NT2/D1 (cell line): ENCODE measurements around the gene IMMP2L.

ENCODE experiments used
- DNase-seq: peaks from one replicate; pipeline ENCODE4 v3.0.0-alpha.2; 2011; ENCODE audit warnings: low read depth, low spot score
- H3K27me3 ChIP-seq: 2 replicates; pipeline ENCODE4 v1.6.0; 2011; ENCODE audit warnings: mild to moderate bottlenecking; ENCODE audit not compliant: insufficient read length, insufficient read depth
- H3K36me3 ChIP-seq: 2 replicates; pipeline ENCODE4 v1.6.1; 2011; ENCODE audit warnings: mild to moderate bottlenecking, low read length, mixed read lengths; ENCODE audit not compliant: insufficient read depth, insufficient read length
- H3K4me1 ChIP-seq: 2 replicates; pipeline ENCODE4 v1.5.1; 2011; ENCODE audit not compliant: insufficient read depth, insufficient read length
- H3K4me3 ChIP-seq: 2 replicates; pipeline ENCODE4 v1.5.1; 2011; ENCODE audit warnings: low read depth; ENCODE audit not compliant: insufficient read length
- H3K9ac ChIP-seq: 2 replicates; pipeline ENCODE4 v1.6.0; 2011; ENCODE audit warnings: low read depth; ENCODE audit not compliant: insufficient read length
- H3K9me3 ChIP-seq: 2 replicates; pipeline ENCODE4 v1.5.1; 2011; ENCODE audit warnings: mild to moderate bottlenecking, low read length; ENCODE audit not compliant: insufficient read depth
- SUZ12 ChIP-seq: IDR thresholded peaks from 2 replicates; pipeline ENCODE4 v1.6.1; 2011; ENCODE audit not compliant: insufficient read length, insufficient read depth; ENCODE audit errors: extremely low read depth
- YY1 ChIP-seq: IDR thresholded peaks from 2 replicates; pipeline ENCODE4 v1.6.1; 2011; ENCODE audit not compliant: insufficient read length, insufficient read depth
- ZNF274 ChIP-seq: IDR thresholded peaks from 2 replicates; pipeline ENCODE4 v1.6.1; 2011; ENCODE audit warnings: mild to moderate bottlenecking, low read depth, low read length

IMMP2L gene

GRCh38 chr7:111145472-111145871 lies 416.8 kb downstream of the IMMP2L start:
- H3K27me3 ChIP-seq, result no peaks in the 10 kb centered on the region
- no peaks in the 10 kb centered on the region for H3K9me3 ChIP-seq
- H3K4me3 ChIP-seq, result no peak overlapping the region
- no peak overlapping the region for H3K9ac ChIP-seq
- H3K36me3 ChIP-seq, result no peaks in the 10 kb centered on the region
- H3K4me1 ChIP-seq, result no peaks in the 10 kb centered on the region
- DNase-seq, result no peak
- TF ChIP-seq ZNF274 (no peak), YY1 (no peak), SUZ12 (no peak)

- Histone ChIP-seq H3K9me3 (no peaks in the 10 kb centered on the region), H3K36me3 (no peaks in the 10 kb centered on the region), H3K4me3 (no peak overlapping the region), H3K27me3 (no peaks in the 10 kb centered on the region), H3K9ac (no peak overlapping the region), H3K4me1 (no peaks in the 10 kb centered on the region)
- TF ChIP-seq YY1 (no peak), SUZ12 (no peak), ZNF274 (no peak)
- DNase-seq, result no peak
Measured at GRCh38 chr7:111140091-111140865, 422.0 kb downstream of the IMMP2L start.

- Histone ChIP-seq H3K4me1 (no peaks in the 10 kb centered on the region), H3K4me3 (no peak overlapping the region), H3K36me3 (no peaks in the 10 kb centered on the region), H3K9ac (no peak overlapping the region), H3K9me3 (no peaks in the 10 kb centered on the region), H3K27me3 (no peaks in the 10 kb centered on the region)
- no peak for DNase-seq
- TF ChIP-seq SUZ12, result no peak
- no peak for TF ChIP-seq ZNF274
- no peak for TF ChIP-seq YY1
Measured at GRCh38 chr7:111138586-111138985, 423.7 kb downstream of the IMMP2L start.

- no peaks in the 10 kb centered on the region for H3K9me3 ChIP-seq
- TF ChIP-seq ZNF274, result no peak
- no peaks in the 10 kb centered on the region for H3K36me3 ChIP-seq
- no peak overlapping the region for H3K4me3 ChIP-seq
- no peaks in the 10 kb centered on the region for H3K27me3 ChIP-seq
- no peak for DNase-seq
- H3K9ac ChIP-seq, result no peak overlapping the region
- no peaks in the 10 kb centered on the region for H3K4me1 ChIP-seq
Measured at GRCh38 chr7:111138193-111138569, 424.1 kb downstream of the IMMP2L start.

GRCh38 chr7:111137296-111138192 lies 424.7 kb downstream of the IMMP2L start:
- Histone ChIP-seq H3K4me3 (no peak overlapping the region), H3K9ac (no peak overlapping the region)

GRCh38 chr7:111132833-111133232 lies 429.5 kb downstream of the IMMP2L start:
- H3K4me1 ChIP-seq, result no peaks in the 10 kb centered on the region
- no peak for DNase-seq

More at GRCh38 chr7:111137296-111138192, 424.7 kb downstream of the IMMP2L start:
- H3K36me3 ChIP-seq, result no peaks in the 10 kb centered on the region
- DNase-seq, result no peak
- no peak for TF ChIP-seq YY1
- TF ChIP-seq SUZ12, result no peak
- H3K27me3 ChIP-seq, result no peaks in the 10 kb centered on the region
- H3K4me1 ChIP-seq, result no peaks in the 10 kb centered on the region
- no peaks in the 10 kb centered on the region for H3K9me3 ChIP-seq

GRCh38 chr7:111129435-111129834 lies 432.9 kb downstream of the IMMP2L start:
- no peaks in the 10 kb centered on the region for H3K4me1 ChIP-seq
- no peaks in the 10 kb centered on the region for H3K9me3 ChIP-seq
- H3K36me3 ChIP-seq, result no peaks in the 10 kb centered on the region
- no peak for DNase-seq
- H3K27me3 ChIP-seq, result no peaks in the 10 kb centered on the region
- no peak overlapping the region for H3K4me3 ChIP-seq
- TF ChIP-seq SUZ12 (no peak), ZNF274 (no peak), YY1 (no peak)
- no peak overlapping the region for H3K9ac ChIP-seq

More at GRCh38 chr7:111132833-111133232, 429.5 kb downstream of the IMMP2L start:
- Histone ChIP-seq H3K9ac (no peak overlapping the region), H3K4me3 (no peak overlapping the region), H3K36me3 (no peaks in the 10 kb centered on the region), H3K9me3 (no peaks in the 10 kb centered on the region), H3K27me3 (no peaks in the 10 kb centered on the region)
- no peak for TF ChIP-seq YY1
